ENCODE data around the gene CMSS1.

Gene CMSS1

DNA sequence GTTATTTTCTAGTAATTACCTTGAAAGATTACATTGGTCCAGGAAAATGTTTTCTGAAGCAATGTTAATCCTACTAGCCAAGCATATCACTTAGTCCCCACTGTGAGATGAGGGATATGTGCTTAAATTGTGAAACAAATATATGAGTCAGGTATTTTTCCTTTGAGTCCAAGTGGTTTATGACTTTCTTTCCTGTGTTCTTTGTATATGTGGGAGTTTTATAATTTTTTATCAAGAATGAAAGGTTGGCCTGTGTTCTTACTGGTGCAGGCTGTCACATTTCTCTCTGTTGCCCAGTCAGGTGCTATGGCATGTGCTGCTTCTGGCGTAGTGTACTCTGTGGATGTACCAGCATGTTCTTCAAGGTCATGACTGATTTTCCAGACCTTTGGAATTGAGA, 147.4 kb downstream of the CMSS1 start:
- no peak for DNase-seq

DNA sequence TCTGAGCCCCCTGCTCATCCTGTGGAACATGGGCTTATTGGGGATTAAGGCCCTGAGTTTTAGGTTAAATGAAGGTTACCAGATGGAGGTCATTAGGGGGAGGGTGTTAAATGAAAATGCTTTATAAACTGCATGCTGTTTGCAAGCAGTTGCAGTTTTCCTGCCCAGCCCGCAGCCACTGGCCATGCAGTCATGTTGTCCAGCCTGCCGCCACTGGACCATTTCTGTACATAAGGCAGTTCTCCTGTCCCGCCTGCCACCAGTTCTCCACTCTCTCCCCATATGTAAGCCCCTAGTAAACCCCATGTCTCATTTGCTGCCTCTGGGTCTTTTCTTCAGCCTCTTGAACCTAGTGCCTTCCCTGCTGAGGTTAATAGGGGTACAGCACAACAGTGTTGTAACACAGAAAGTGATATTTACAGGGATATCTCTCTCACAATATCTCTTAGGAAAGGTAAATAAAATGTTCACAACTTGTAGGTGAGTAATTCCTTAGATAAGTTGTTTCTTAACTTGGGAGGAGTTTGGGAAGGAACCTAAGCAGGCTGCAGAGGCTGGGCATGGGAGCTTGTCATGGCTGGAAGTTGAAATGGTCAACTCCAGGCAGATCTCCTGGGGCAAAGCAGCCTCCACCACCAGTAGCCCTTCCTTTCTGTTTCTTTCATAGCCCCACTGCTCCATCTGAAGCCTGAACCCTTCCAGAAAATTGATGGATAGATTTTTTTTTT, 148.2 kb downstream of the CMSS1 start:
- no peak for DNase-seq

DNA sequence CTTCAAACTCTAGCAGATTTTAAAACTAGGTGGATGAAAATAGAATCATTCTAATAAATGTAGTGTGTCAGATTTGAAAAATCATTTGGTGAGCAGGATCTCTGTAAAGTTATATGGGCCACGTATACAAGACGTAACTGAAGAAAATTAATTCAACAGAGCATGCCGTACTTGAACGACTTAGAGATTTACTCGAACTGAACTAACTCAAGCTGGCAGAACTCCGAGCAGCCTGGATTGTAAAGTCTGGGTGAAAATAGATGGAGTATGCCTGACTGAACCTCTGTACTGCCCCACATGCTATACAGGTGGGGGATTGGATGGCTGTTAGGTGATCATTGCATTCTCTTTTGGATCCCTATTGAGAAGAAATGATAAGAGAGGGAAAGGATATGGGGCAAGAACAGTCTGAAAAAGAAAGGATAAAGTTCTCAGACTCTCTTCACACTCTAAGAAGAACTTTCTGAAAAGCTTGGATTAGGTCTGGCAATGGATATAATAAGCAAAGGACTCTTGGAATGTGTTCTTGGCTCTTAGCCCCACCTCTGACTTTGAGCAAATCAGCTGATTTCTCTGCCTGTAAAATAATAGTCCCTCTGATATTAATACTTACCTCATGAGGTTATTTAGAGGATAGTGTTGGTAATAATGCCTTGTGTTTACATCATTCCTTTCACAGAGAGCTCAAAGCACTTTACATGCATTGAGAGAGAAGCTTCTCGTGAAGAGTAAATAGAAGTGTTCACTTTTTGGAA, 149.2 kb downstream of the CMSS1 start:
- DNase-seq, result no peak

DNA sequence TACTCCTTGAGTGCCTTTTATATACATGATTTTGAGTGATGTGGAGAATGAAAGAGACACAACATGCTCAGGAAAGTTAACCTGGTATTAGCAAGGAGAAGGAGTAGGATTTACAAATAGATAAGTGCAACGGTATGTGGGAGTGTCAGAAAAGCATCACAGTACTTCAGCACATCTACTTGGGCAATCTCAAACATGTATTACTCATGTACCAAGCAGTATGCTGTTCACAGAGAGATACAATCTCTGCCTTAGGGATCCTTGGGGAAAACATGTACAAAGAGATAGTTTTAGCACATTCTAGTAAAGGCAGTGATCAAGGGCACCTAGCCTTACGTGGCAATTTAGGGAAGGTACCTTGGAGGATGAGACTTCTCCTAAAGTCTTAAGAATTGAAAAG, 150.1 kb downstream of the CMSS1 start:
- DNase-seq, result no peak

DNA sequence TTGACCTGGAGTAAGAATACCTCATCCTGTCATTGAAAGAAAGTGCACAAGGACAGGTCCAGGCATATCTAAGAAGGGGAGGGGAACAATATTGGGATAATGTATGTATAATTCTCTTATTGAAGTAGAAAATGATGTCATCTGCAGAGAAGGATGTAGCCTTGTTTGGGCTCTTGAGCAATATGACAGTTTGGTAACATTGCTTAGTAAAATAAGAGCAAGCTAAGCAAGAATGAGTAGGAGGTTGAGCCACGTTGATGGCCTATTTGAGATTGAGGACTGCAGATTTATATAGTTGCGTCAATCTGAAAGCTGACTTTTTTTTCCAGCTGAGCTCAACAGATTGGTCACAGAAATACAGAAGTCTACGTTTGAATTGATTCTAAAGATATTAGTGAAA, 151.5 kb downstream of the CMSS1 start:
- peak; percentile 66 to 83 (median 83) for DNase-seq

DNA sequence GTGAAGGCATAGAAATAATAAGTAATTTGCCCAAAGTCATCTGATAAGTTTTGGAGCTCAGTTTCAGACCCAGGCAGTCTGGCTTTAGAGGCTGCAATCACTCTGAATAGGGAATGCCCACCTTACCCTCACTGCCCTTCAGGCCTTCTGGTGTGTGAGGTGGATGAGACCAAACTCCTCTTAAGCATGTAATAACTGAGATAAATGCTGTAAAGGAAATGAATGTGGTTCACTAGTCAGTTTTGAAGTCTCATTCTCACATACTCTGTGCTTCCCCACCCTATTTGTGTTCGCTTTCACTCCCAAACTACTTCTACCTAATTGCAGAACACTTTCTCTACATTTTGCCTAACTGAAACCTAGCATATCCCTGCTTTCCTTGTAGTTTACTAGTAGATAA, 152.5 kb downstream of the CMSS1 start:
- DNase-seq, result no peak

DNA sequence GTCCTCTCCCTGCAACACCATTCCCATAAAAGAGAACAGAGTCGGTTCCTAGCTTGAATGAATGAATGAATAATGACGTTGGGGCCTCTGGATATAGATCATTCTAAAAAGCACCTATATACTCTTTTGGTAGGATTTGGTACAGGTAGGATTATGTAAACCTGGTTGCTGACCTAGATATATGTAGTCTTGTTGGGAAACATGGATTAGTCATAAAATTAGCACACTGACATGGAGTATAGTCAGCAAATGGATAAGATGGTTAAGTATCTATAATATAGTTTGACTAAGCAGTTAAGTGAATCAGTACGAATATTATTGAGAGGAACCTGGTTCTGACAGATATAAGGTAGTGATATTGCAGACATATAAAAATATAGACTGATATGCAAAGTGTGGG, 154.1 kb downstream of the CMSS1 start:
- DNase-seq, result no peak

DNA sequence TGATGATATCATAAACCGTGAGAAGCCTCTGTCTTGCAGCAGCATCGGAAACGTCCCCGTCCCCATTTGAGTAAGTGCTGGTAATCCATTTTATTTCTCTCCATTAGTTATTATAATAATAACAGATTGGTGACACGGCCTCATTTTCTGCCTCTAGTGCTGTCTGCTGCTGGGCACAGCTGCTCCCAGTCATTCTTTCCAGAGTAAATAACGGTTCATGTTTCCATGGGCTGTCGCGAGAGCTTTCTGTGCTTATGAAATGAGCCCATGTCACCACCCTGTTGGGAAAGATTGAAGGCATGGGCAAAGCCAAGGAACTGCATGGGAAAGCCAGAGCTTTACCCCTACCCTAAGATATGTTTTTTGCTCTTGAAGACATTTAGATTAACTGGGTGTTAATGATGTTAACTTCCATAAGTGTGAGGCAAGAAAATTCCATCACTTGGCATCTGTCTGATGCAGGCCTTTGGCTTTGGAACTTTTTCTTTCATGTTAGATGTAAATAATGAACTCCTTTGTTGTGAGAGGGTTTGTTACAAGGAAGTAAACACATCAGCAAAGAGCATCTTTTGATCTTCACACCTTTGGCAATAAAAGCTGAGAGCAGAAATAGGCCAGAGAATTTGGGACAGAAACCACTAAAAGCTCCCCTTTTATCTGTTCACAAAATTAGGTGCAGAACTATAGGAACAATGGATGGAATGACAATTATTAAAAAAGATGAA, 154.9 kb downstream of the CMSS1 start:
- no peak for DNase-seq

DNA sequence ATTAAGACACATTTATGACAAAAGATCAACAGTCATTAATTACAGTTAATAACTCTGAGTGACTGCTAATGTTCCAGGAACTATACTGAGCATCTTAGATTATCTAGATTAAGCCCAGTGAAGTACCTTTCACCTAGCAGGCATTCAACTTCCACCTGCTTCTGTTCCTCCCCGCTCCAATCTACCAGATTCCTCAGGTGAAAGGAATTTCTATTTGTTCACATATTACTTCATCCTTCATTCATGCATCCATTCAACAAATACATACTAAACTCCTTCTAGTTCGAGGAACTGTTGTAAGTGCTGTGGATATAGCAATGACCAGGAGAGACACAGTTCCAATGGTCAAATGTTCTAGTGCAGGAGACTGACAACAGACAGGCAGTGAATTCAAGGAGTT, 157.3 kb downstream of the CMSS1 start:
- no peak for DNase-seq

DNA sequence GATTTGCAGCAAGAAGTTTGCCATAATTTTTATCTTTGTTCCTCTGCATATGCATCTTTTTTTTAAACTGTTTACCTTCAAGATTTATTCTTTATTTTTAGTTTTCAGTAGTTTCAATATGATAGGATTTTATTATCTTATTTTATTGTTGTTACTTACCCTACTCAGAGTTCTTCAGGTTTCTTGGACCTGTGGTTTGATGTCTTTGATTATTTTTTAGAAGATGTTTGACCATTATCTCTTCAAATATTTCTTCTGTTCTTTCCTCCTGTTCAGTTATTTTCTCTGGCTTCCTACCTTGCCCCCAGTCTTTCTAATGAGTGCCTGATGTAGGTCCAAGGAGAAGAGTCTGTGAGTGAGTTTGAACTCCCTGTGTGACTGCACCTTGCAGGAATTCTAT, 158.9 kb downstream of the CMSS1 start:
- no peak for DNase-seq

DNA sequence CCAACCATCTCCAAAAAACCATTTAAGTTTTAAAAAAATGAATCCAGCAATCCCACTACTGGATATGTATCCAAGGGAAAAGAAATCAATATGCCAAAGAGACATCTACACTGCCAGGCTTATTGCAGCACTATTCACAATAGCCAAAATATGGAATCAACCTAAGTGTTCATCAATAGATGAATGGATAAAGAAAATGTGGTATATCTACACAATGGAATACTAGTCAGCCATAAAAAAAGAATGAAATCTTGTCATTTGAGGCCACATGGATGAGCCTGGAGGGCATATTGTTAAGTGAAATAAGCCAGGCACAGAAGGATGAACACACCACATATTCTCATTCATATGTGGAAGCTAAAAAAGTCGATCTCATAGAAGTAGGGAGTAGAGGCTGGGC, 160.6 kb downstream of the CMSS1 start:
- no peak for DNase-seq

DNA sequence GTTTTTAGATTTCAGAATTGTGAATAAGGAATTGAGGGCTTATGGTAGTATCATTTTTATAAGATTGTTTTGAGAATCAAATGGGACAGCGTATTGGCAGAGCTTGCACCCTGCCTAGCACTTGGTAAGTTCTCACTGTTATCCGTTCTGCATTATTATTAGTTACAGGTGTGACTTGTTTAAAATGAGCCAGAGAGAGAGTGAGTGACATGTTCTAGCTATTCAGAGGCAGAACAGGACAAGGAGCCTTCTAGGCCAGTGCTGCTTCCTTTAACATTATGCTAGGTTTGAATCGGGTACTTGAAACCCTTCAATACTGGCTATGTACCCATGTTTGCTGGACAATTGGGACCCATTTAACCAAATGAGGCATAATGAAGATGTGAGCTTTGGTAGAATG, 162.9 kb downstream of the CMSS1 start:
- DNase-seq, result no peak

DNA sequence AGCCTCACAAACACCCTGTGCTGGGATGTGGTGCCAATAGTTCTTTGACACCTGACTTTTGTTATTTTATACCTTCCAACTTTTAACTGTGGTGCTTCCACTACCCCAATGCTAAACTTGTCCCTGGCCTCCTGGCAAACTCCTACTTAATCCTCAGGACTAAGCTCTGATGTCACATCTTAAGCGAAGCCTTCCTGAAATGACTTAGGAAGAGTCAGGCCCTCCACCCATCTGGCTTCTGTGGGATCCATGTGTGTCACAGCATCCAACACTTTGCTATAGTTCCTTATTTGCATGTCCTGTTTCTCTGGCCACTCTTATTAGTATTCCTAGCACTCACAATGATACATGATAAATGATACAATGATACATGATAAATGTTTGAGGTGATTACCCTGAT, 163.5 kb downstream of the CMSS1 start:
- DNase-seq, result no peak

DNA sequence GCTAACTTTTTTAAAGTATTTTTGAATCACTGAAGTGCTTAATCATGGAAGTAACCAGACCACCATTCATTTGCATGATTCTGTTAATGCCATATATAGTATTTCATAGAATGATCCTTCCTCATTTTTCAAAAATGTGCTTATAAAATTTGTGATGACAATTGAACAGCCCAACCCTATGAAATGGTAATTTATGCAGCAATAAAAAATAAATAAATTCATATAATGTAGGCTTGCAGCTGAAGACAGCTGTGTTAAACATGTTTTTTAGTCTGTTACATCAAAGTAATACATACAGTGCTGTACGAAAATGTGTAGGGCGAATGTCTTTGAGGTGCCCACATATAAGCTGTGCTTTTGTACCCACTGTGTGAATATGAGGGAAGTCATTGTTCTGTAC, 165.0 kb downstream of the CMSS1 start:
- DNase-seq, result no peak

DNA sequence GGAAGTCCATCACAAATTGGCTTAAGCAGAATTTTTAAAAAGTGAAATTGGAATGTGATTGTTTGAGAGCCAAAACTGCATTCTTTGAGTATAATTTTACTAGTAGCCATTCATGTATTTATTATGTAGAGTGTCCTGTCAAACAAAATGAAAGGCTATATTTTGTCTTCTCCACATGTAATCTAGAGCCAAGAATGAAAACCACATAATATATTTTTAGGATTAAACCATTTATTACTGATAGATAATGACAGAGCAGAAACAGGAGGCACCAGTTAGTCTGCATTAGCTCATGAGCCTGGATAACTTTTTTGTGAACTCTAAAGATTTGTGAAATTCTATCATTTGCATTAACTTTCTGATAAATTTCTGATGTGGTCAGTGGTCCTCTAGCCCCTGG, 166.5 kb downstream of the CMSS1 start:
- no peak for DNase-seq

DNA sequence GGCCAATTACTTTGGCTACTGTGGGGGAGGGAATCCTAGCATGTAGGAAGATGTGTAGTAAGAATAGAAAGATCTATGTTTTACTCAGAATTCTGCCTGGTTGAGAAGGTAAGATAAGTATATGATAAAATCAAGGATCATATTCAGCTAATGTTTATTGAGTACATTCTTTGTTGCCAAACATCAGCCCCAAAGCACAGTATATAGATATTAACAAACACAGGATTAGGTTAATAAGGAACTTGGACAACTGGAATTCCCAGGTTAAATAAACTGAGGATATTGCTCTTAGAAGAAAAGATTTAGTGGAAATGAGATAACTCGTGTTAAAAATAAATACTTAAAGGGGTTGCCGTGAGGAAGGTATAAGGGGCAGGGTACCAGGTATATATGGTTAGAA, 167.0 kb downstream of the CMSS1 start:
- no peak for DNase-seq

DNA sequence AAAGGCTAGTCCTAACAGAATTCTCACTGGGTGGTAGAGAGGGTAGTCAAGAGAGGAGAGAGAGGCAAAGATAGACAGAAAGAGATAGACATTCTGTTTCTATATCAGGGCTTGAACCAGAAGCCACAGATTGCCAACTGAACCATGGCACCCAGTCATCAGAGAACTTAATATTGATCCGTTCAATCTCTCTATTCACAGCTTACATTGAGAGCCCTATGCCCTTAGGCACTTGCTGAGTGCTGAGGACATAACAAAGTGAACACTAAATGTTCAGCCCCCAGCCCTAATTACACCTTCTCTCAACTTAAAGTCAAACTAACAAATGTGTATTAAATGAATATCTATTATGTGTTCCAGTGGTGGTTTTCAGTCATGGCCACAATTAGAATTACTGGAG, 172.5 kb downstream of the CMSS1 start:
- no peak for DNase-seq

DNA sequence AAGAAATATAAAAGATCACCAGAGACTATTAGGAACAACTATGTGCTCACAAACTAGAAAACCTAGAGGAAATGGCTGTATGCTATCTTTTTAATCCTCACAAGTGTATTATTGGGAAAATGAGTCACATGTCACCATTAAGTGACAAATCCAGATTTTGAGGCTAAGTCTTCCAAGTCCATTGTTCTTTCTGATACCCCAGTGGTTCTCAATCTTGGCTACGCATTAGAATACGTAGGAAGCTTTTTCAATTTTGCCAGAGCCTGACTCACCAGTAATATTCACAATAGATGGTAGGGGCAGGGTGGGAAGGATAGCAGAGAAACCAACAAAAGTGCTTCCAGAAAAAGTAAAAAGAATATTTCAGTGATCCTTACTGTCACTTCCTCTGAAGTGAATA, 179.6 kb downstream of the CMSS1 start:
- DNase-seq, result no peak

DNA sequence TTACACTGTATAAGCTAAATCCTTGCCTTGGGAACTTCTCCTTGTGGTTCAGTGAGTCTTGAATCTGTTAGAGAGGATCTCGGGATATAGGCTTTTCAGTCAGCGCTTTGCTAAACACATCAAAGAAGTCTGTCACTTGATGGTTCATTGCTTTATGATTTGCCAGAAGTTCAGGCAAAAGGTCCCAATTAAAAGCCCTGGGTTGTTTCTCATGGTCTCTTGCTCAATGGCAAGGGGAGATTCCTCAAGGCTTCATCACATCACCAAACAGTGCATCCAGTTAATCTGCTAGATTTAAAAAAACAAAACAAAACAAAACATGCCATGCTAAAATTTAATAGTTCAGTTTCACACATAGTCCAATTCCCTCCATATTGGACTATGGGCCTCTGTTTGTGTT, 181.9 kb downstream of the CMSS1 start:
- DNase-seq, result no peak

DNA sequence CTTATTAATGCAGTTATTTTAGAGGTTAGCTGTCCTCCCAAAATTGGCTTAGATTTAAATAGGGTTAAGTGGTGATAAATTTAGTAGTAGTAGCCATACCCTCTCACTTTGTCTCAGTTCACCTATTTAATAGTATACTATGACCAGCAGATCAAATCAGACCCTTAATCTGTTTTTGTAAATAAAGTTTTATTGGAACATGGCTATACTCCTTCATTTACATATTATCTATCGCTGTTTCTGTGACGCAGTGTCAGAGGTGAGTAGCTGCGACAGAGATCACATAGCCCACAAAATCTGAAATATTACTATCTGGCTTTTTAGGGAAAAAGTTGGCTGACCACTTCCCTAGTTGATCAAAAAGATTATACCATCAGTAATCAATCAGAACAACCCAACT, 183.4 kb downstream of the CMSS1 start:
- no peak for DNase-seq

DNA sequence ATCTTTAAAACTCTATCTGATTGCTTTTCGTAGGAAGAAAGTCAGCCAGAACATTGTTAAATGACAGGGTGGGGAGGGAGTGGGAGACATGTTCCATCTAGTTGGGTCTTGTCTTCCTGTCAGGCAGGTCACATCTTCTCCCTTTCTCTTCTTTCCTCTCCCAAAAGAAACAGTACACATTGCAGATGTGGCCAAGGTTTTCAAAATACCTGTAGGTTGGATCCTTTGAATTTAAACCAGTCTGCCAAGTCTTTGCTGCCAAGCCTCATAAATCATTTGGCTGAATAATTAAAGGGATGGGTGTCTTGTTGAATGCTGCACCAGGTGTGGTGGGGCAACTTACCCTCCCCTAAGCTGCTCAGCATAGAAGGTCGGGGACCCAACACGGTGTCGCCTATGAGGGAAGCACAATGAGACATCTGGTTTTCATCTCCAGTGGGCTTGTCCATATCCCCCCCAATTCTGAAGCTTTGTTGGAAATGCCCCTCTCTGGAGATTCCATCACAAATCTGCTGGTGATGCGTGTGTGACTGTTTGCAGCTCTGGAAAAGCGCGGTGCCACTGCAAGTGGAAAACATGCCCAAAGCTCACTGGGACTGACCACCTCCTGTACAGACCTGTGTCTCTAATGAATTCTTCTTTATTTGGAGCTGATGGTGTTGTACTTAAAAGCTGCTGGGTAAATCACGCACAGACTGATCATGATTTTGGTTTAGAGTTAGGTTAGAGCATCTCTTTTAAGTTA, 184.0 kb downstream of the CMSS1 start:
- no peak for DNase-seq

DNA sequence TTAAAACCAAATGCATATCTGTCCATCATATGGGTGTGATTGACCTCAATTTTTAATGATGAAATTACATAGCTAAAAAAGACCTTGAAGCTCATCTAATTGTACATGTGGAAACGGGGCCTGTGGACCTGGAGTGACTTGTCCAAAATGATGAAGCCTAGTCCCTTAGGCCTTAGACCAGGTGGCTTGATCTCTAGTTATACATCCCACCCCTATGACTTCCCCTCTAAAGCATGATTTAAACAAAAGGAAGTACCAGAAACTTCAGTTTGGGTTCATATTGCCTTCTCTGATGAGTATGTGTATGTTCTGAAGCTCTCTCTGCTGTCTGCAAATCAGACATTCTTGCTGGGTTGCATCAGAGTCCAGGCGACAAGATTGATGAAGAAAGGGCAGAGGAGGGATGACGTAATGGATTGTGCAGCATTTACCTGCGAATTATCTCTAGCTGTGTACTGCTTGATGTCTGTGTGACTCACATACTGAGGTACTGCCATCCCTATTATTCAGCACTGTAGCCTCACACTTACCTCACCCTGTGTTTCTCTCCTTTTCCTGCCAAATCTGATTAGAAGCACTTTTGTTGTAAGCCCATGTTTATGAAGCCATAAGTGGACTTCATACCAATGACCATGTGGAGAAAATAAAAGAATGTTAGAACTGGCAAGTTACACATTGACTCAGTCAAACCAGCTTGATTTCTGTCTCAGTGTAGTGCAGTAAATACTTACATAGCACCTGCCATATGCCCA, 185.1 kb downstream of the CMSS1 start:
- DNase-seq, result no peak
